Right cardiac atrium (tissue), 5 donors: ENCODE measurements around the gene COL6A3. TPM values are rescaled to one million over a fixed set of nuclear protein-coding genes. Genes with fewer than 3 reads are reported as not detected.

Experiments
- ATAC-seq, 2 donors: fragments of 200-7000 bp; cut with Tn5 transposase; one replicate each; pipeline versions ENCODE4 v1.8.0 to v1.9.1; 2020; ENCODE audit warnings: moderate library complexity in 2 of 2, mild to moderate bottlenecking in 1 of 2
- DNase-seq, 3 donors: peaks; one replicate each; pipeline ENCODE4 v3.0.0-alpha.2; 2020
- H3K27ac ChIP-seq: one replicate; pipeline ENCODE4 v1.5.1; 2013; ENCODE audit warnings: mild to moderate bottlenecking, low read length, control low read depth, moderate library complexity
- H3K27me3 ChIP-seq: one replicate; pipeline ENCODE4 v1.6.1; 2013; ENCODE audit not compliant: control insufficient read depth, insufficient read depth
- H3K4me1 ChIP-seq: one replicate; pipeline ENCODE4 v1.6.1; 2013; ENCODE audit warnings: low read length; ENCODE audit not compliant: control insufficient read depth, insufficient read depth
- H3K4me3 ChIP-seq: one replicate; pipeline ENCODE4 v1.5.1; 2013; ENCODE audit warnings: low read length, control low read depth
- H3K9me3 ChIP-seq: one replicate; pipeline ENCODE4 v1.6.1; 2013; ENCODE audit warnings: low read length; ENCODE audit not compliant: control insufficient read depth
- WGBS: extraction: QIAGEN DNeasy Blood & Tissue Kit; methylation state at CpG from one replicate; pipeline ENCODE4 v1.1.7; 2013; 5-methylcytosine and 5-hydroxymethylcytosine counted together
- intact Hi-C, 4 donors: fragments of 100-400 bp; cut with DNase I; formaldehyde crosslinking; loops; one replicate each; pipeline versions ENCODE4 v1.11.0 to v1.14.0; 2022 to 2023
- polyA plus RNA-seq: library from polyadenylated mRNA; stranded (reverse); fragments of 200-250 nt; gene quantifications from one replicate; pipeline ENCODE4 v1.2.3, GENCODE V29; 2013
- total RNA-seq, 4 donors: library from RNA; stranded (reverse); fragmentation: NEBNext Ultra II Directional; extraction: Animal tissue kit (Norgen Biotek cat#: 25700); gene quantifications; one replicate each; pipeline ENCODE4 v1.2.1, GENCODE V29; 2021
- donor health status: healthy with polysubstance abuse.
- donor health status: DM: no; HTN: yes; CAD: no.
- donor health status: DM: no; HTN: no; CAD: no.
- donor health status: DM: no; HTN: yes; CAD: no; lungs with severe emphysema.
- donor health status: DM: yes; HTN: yes; CAD: no.

The COL6A3 gene
- total and polyA plus RNA-seq, 5 donors = 33.2 to 191 (median 113) TPM

DNA sequence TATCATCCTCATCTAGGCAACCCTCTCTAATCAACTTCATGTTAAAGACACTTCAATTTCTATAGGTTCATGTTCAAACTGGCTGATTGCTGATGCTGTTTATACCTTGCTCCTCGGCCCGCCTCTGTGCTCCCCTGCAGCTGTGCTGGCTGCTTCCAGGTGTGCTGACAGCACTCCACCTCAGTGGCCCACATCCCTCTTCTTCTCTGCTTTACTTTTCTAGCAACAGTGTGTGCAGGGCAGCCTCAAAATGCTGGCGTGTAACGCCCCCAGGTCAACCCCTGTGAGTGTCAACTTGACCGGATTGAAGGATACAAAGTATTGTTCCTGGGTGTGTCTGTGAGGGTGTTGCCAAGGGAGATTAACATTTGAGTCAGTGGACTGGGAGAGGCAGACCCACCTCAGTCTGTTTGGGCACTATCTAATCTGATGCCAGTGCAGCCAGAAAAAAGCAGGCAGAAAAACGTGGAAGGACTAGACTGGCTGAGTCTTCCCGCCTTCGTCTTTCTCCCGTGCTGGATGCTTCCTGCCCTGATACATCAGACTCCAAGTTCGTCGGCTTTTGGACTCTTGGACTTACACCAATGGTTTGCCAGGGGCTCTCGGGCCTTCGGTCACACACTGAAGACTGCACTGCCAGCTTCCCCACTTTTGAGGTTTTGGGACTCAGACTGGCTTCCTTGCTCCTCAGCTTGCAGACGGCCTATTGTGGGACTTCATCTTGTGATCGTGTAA, 94.7 kb downstream of the COL6A3 start:
- no peak for DNase-seq
- WGBS = 82% methylated on average over 15 of the region's 15 CpGs
- Histone ChIP-seq H3K4me3 (no peak overlapping the region), H3K27me3 (no peaks in the 10 kb centered on the region), H3K9me3 (no peaks in the 10 kb centered on the region), H3K4me1 (peaks cover 16% of the 10 kb centered on the region), H3K27ac (no peak overlapping the region)
- ATAC-seq = no peak
- intact Hi-C loops = no loop called here

GRCh38 chr2:237316339-237316738, 97.6 kb downstream of the COL6A3 start:
- H3K27ac ChIP-seq = peak overlapping the region; percentile 93
- WGBS = 79% methylated on average over 6 of the region's 6 CpGs
- intact Hi-C loops = no loop called here
- DNase-seq = no peak
- H3K9me3 ChIP-seq = no peaks in the 10 kb centered on the region
- no peak for ATAC-seq
- no peak overlapping the region for H3K4me3 ChIP-seq
- no peaks in the 10 kb centered on the region for H3K27me3 ChIP-seq
- peaks cover 12% of the 10 kb centered on the region for H3K4me1 ChIP-seq

- peak; percentile 61 to 74 for ATAC-seq
Measured at GRCh38 chr2:237315829-237316225, 98.1 kb downstream of the COL6A3 start.

DNA sequence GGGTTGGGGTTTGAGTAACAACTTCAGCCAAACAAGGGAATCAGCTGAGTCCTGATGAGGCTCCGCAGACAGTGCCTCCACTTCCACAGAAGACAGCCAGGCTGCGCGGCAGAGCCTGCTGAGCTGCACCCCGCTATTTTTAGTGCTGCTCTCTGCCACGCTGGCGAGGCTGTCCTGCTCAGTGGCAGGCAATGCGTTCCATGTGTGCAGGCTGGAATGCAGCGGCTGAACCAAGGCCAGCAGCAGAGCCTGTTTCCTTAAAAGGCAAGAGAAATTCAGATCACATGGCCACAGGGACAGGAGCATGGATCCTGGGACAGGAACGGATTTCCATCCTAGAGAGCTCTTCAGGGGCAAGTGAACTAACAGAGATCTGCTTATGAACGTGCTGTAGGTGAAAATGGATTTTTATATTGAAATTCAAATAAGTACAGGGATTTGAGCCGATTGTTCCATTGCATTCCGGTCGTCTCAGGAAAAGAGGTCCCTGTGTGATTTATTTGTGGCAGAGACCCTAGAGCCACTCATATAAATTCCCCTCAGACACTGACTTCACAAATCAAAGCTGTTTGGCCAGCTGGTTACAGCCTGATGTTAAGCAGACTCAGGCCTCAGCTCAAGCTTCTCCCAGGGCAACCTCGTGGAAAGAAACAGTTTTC, 98.7 kb downstream of the COL6A3 start:
- H3K4me1 ChIP-seq = peaks cover 8% of the 10 kb centered on the region
- ATAC-seq = peak; percentile 94 to 95
- H3K4me3 ChIP-seq = no peak overlapping the region
- no peaks in the 10 kb centered on the region for H3K9me3 ChIP-seq
- WGBS = 17% methylated on average over 14 of the region's 14 CpGs
- peak overlapping the region; percentile 93 for H3K27ac ChIP-seq
- peak; percentile 91 to 97 (median 95) for DNase-seq
- intact Hi-C loops = no loop called here
- H3K27me3 ChIP-seq = no peaks in the 10 kb centered on the region

More at GRCh38 chr2:237315829-237316225, 98.1 kb downstream of the COL6A3 start:
- H3K27me3 ChIP-seq = no peaks in the 10 kb centered on the region
- intact Hi-C loops = no loop called here
- no peak overlapping the region for H3K4me3 ChIP-seq
- no peaks in the 10 kb centered on the region for H3K9me3 ChIP-seq
- peak overlapping the region; percentile 93 for H3K27ac ChIP-seq
- H3K4me1 ChIP-seq = peaks cover 12% of the 10 kb centered on the region
- peak in 1 of 3 donors; percentile 75 for DNase-seq
- 29% methylated on average over 6 of the region's 6 CpGs for WGBS

DNA sequence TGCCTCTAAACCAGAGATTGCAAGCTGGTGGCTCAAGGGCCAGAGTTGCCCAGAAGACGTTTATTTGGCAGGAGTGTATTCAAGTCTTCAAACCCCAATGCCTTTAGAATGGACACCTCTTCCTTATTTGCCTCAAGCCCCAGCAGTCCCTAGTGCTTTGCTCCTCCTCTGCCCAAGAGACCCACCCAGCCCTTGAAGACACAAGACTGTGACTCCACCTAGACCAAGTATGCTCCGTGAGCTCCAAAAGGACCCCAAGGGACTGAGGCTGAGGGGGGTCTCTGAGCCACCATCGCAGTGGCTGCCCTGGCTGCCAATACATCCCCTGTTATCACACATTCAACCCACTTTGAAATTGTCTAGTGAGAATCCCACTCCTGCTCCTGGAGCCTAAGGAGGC, 99.3 kb downstream of the COL6A3 start:
- peak; percentile 4 to 5 for ATAC-seq
- peak overlapping the region; percentile 93 for H3K27ac ChIP-seq
- H3K4me3 ChIP-seq = no peak overlapping the region
- no peaks in the 10 kb centered on the region for H3K27me3 ChIP-seq
- peaks cover 8% of the 10 kb centered on the region for H3K4me1 ChIP-seq
- DNase-seq = no peak
- 46% methylated on average over 3 of the region's 3 CpGs for WGBS
- intact Hi-C loops = no loop called here
- no peaks in the 10 kb centered on the region for H3K9me3 ChIP-seq

GRCh38 chr2:237314198-237314597, 99.8 kb downstream of the COL6A3 start:
- intact Hi-C loops = no loop called here
- no peak for DNase-seq
- 83% methylated on average over 7 of the region's 7 CpGs for WGBS

GRCh38 chr2:237312021-237312755, 101.8 kb downstream of the COL6A3 start:
- Histone ChIP-seq H3K4me3 (no peak overlapping the region), H3K27me3 (no peaks in the 10 kb centered on the region), H3K4me1 (peaks cover 8% of the 10 kb centered on the region), H3K9me3 (no peaks in the 10 kb centered on the region), H3K27ac (no peak overlapping the region)
- WGBS = 78% methylated on average over 12 of the region's 12 CpGs
- intact Hi-C loops = no loop called here
- no peak for ATAC-seq
- no peak for DNase-seq

More at GRCh38 chr2:237314198-237314597, 99.8 kb downstream of the COL6A3 start:
- ATAC-seq = no peak
- Histone ChIP-seq H3K4me1 (peaks cover 8% of the 10 kb centered on the region), H3K4me3 (no peak overlapping the region), H3K9me3 (no peaks in the 10 kb centered on the region), H3K27ac (peak overlapping the region; percentile 93), H3K27me3 (no peaks in the 10 kb centered on the region)

GRCh38 chr2:237310515-237311114, 103.3 kb downstream of the COL6A3 start:
- no peak overlapping the region for H3K4me3 ChIP-seq
- no peak overlapping the region for H3K27ac ChIP-seq
- WGBS = 81% methylated on average over 14 of the region's 14 CpGs
- DNase-seq = no peak
- no peaks in the 10 kb centered on the region for H3K27me3 ChIP-seq
- ATAC-seq = no peak
- peaks cover 8% of the 10 kb centered on the region for H3K4me1 ChIP-seq
- no peaks in the 10 kb centered on the region for H3K9me3 ChIP-seq
- intact Hi-C loops = no loop called here

GRCh38 chr2:237309416-237309815, 104.5 kb downstream of the COL6A3 start:
- no peak for DNase-seq
- Histone ChIP-seq H3K27me3 (no peaks in the 10 kb centered on the region), H3K4me3 (no peak overlapping the region), H3K4me1 (peaks cover 3% of the 10 kb centered on the region), H3K9me3 (no peaks in the 10 kb centered on the region), H3K27ac (no peak overlapping the region)
- intact Hi-C loops = no loop called here
- no peak for ATAC-seq
- WGBS = 35% methylated on average over 4 of the region's 4 CpGs

- ATAC-seq (peak; percentile 55 to 80), DNase-seq (no peak)
- no peak overlapping the region for H3K4me3 ChIP-seq
- H3K9me3 ChIP-seq = no peaks in the 10 kb centered on the region
- peaks cover 3% of the 10 kb centered on the region for H3K4me1 ChIP-seq
- intact Hi-C loops = no loop called here
- WGBS = 56% methylated on average over 3 of the region's 3 CpGs
- H3K27me3 ChIP-seq = no peaks in the 10 kb centered on the region
- H3K27ac ChIP-seq = no peak overlapping the region
Measured at GRCh38 chr2:237309011-237309410, 105.0 kb downstream of the COL6A3 start.

GRCh38 chr2:237307474-237307873, 106.5 kb downstream of the COL6A3 start:
- Histone ChIP-seq H3K4me1 (peaks cover 3% of the 10 kb centered on the region), H3K27me3 (no peaks in the 10 kb centered on the region), H3K27ac (no peak overlapping the region), H3K9me3 (no peaks in the 10 kb centered on the region), H3K4me3 (no peak overlapping the region)
- ATAC-seq (no peak), DNase-seq (no peak)
- 70% methylated on average over 7 of the region's 7 CpGs for WGBS
- intact Hi-C loops = no loop called here
